ENCODE data around the gene PGLYRP1. TPM values are rescaled to one million over a fixed set of nuclear protein-coding genes. Genes with fewer than 3 reads are reported as not detected.

Gene PGLYRP1
- total RNA-seq, 2 donors from 2014 or later: not detected

- H3K9me3 ChIP-seq: no peaks in the 10 kb centered on the region
- H3K4me1 ChIP-seq (replicated peaks): peaks cover 10% of the 10 kb centered on the region
- H3K36me3 ChIP-seq: no peaks in the 10 kb centered on the region
- H3K27me3 ChIP-seq (replicated peaks; ENCODE audit: insufficient read depth): no peaks in the 10 kb centered on the region
- H3K4me3 ChIP-seq: peak overlapping the region; percentile 34 to 50
- peak; percentile 69 for DNase-seq (ENCODE audit: low spot score)
- WGBS: 3% methylated on average over 34 of the region's 48 CpGs
- H3K27ac ChIP-seq: no peak overlapping the region
- TF ChIP-seq CTCF (IDR thresholded peaks at IDR 0.05): peak; percentile 65 to 82 (median 74)
- no peak for TF ChIP-seq POLR2A (IDR thresholded peaks at IDR 0.05)
- TF ChIP-seq POLR2AphosphoS5 (IDR thresholded peaks at IDR 0.05): no peak
- intact Hi-C loops (cut with DNase I): loop anchor here (10.0 kb wide), 1 partner anchor 132 kb away; the partner anchor contains the start of gene IRF2BP1
Observed at GRCh38 chr19:46016426-46017094, 6.3 kb downstream of the PGLYRP1 start.

GRCh38 chr19:46015687-46016425 lies 7.0 kb downstream of the PGLYRP1 start:
- DNase-seq (ENCODE audit: low spot score): no peak
- 10% methylated on average over 22 of the region's 63 CpGs for WGBS
- Histone ChIP-seq H3K27ac (no peak overlapping the region), H3K9me3 (no peaks in the 10 kb centered on the region), H3K4me3 (peak overlapping the region; percentile 34 to 50), H3K4me1 (replicated peaks) (peaks cover 10% of the 10 kb centered on the region), H3K27me3 (replicated peaks; ENCODE audit: insufficient read depth) (no peaks in the 10 kb centered on the region), H3K36me3 (no peaks in the 10 kb centered on the region)
- intact Hi-C loops (cut with DNase I): loop anchor here (10.0 kb wide), 1 partner anchor 131 kb away; the partner anchor contains the start of gene IRF2BP1
- no peak for TF ChIP-seq POLR2AphosphoS5 (IDR thresholded peaks at IDR 0.05)

GRCh38 chr19:46014941-46015686 lies 7.7 kb downstream of the PGLYRP1 start:
- peak; percentile 74 for DNase-seq (ENCODE audit: low spot score)
- Histone ChIP-seq H3K4me3 (peak overlapping the region; percentile 6 to 30), H3K27me3 (replicated peaks; ENCODE audit: insufficient read depth) (no peaks in the 10 kb centered on the region), H3K27ac (no peak overlapping the region), H3K36me3 (no peaks in the 10 kb centered on the region), H3K9me3 (no peaks in the 10 kb centered on the region), H3K4me1 (replicated peaks) (peaks cover 10% of the 10 kb centered on the region)
- TF ChIP-seq POLR2AphosphoS5 (IDR thresholded peaks at IDR 0.05) (peak; percentile 41), POLR2A (IDR thresholded peaks at IDR 0.05) (no peak), CTCF (IDR thresholded peaks at IDR 0.05) (no peak)
- intact Hi-C loops (cut with DNase I): loop anchor here (10.0 kb wide), 1 partner anchor 130 kb away; the partner anchor contains the start of gene IRF2BP1
- 11% methylated on average over 38 of the region's 74 CpGs for WGBS

GRCh38 chr19:46014534-46014933 lies 8.3 kb downstream of the PGLYRP1 start:
- Histone ChIP-seq H3K9me3 (no peaks in the 10 kb centered on the region), H3K36me3 (no peaks in the 10 kb centered on the region), H3K4me1 (replicated peaks) (peaks cover 10% of the 10 kb centered on the region), H3K27me3 (replicated peaks; ENCODE audit: insufficient read depth) (no peaks in the 10 kb centered on the region), H3K4me3 (peak overlapping the region; percentile 6 to 30), H3K27ac (no peak overlapping the region)
- 65% methylated on average over 8 of the region's 8 CpGs for WGBS
- no peak for DNase-seq (ENCODE audit: low spot score)
- TF ChIP-seq POLR2A (IDR thresholded peaks at IDR 0.05) (no peak), POLR2AphosphoS5 (IDR thresholded peaks at IDR 0.05) (no peak), CTCF (IDR thresholded peaks at IDR 0.05) (no peak)
- intact Hi-C loops (cut with DNase I): loop anchor here (10.0 kb wide), 1 partner anchor 130 kb away; the partner anchor contains the start of gene IRF2BP1
